HG03060 (cell line): ENCODE results near the gene IFNA4.
A peak's percentile ranks its signal among the peaks of the same experiment; 100 is the strongest.
"Not testable (repeated sequence)": the region's sequence is repeated elsewhere in the genome, so short reads cannot be mapped to it uniquely, and the experiment has no call there.

Experiments used
- ATAC-seq: cut with Tn5 transposase; IDR thresholded peaks from one replicate; pipeline ENCODE4 v1.9.1; 2021; ENCODE audit warnings: low read depth, moderate number of reproducible peaks; ENCODE audit not compliant: unreplicated experiment

The IFNA4 gene

DNA sequence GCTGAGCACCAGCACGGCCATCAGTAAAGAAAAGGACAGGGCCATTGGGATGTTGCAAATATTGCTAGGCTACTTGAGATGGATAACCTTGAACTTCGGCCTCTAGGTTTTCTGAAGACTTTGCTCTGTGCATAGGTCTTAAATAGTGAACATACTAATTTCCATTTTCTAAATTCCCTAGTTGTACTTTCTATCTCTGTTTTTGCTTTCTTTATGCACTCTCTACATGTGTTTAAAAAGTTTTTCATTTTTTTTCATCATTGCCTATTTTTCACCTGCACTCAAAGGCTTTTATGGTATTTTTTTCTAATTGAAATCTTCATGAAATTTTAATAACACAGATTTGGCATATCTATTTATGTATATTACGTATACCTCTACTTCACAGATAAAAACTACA is at the start of gene IFNA4:
IFNA4 (minus strand) TSS at position 101 of the 400 bp plus-strand sequence; CDS start at position 45, 56 bp downstream.
- ATAC-seq = not testable (repeated sequence)

DNA sequence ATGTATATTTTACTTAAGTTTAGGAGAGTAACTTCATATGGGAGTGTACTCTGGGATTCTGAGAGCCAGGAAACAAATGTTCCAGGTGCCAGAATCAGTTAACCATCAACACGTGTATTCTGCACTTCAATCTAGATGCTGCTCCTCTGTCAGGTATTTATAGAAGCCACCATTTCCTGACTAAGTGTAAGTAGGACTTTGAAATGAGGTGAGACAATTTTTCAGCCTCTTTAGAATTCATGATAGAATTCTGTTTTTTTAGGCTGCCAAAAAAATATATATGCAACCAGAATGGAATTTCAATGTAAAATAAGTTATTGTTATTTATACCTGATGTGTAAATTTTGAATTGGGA is 49.0 kb upstream of the IFNA4 start:
- not testable (repeated sequence) for ATAC-seq

- peak; percentile 71 for ATAC-seq
Measured at GRCh38 chr9:21235468-21236359, 48.3 kb upstream of the IFNA4 start.

- no peak for ATAC-seq
Measured at GRCh38 chr9:21234153-21234687, 46.8 kb upstream of the IFNA4 start.

DNA sequence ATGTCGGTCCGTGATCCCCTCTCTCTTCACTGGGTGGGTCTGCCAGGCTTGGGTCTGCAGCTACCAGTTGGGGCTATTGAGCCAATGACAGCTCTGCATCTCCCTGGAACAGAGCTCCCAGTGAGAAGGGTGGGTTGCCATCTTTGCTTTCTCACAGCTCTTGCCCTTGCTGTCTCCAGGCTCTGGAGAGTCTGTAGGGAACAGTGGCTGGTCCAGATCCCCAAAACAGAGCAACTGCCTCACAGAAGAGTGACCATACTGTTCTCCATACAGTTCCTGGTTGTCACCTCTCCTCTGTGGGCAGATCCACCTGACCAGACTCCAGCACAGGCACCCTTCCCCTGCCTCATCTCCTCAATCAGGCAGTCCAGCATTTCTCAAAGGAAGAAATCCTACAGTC is 45.9 kb upstream of the IFNA4 start:
- no peak for ATAC-seq

DNA sequence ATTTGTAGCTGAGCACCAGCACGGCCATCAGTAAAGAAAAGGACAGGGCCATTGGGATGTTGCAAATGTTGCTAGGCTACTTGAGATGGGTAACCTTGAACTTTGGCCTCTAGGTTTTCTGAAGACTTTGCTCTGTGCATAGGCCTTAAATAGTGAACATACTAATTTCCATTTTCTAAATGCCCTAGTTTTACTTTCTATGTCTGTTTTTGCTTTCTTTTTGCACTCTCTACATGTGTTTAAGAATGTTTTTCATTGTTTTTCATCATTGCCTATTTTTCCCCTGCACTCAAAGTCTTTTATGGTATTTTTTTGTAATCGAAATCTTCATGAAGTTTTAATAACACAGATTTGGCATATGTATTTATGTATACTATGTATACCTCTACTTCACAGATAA is 40.7 kb upstream of the IFNA4 start, which contains the start of gene IFNA17:
IFNA17 (minus strand) TSS at position 101 of the 400 bp plus-strand sequence; CDS start at position 52, 49 bp downstream.
- ATAC-seq = no peak

GRCh38 chr9:21217211-21217610 is 29.8 kb upstream of the IFNA4 start, which contains the start of gene IFNA16:
Gene IFNA16, minus strand, starts transcription at chr9:21217311. Its CDS starts 6 bp downstream, at chr9:21217305.
- not testable (repeated sequence) for ATAC-seq

GRCh38 chr9:21213411-21214326 is 26.3 kb upstream of the IFNA4 start:
- ATAC-seq = not testable (repeated sequence)

GRCh38 chr9:21212160-21212559 is 24.8 kb upstream of the IFNA4 start:
- ATAC-seq = not testable (repeated sequence)

DNA sequence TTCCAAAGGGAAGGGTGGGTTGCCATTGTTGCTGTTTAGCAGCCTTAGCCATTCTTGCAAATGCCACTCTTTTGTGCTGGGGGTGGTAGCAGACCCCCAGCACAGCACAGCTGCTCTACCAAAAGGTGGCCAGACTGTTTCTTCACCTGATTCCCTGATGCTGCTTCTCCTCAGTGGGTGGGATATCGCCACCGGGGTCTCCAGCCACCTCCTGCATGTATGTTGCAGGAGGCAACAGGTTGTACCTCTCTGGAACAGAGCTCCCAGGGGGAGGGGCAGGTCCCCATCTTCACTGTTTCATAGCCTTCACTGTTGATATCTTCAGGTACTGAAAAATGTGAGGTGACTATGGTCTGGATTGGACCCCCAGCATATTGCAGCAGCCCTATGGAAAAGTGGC is 23.4 kb upstream of the IFNA4 start:
- not testable (repeated sequence) for ATAC-seq

- no peak for ATAC-seq
Measured at GRCh38 chr9:21210311-21210710, 22.9 kb upstream of the IFNA4 start.

GRCh38 chr9:21207043-21207442 is 19.7 kb upstream of the IFNA4 start, which contains the start of gene IFNA10:
Gene IFNA10, minus strand, starts transcription at chr9:21207143. Its CDS starts 46 bp downstream, at chr9:21207097.
- not testable (repeated sequence) for ATAC-seq

DNA sequence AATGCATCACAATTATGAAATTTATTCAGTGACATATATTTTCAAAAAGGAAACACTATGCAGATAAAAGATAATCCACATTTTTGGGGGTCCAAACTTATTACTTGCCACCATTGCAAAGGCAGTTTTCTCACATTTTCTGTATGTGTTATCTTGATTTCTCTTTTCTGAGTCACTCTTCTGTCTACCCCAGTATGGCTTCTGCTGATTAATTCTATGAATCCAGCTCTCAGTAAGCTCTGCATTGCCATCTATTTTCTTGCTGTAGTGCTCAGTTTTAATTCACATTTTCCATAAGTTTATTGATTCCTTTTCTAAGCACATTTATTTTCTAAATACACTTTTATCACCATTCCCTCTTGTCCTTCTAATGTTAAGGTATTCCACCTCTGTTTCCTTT is 17.8 kb upstream of the IFNA4 start:
- ATAC-seq = no peak

DNA sequence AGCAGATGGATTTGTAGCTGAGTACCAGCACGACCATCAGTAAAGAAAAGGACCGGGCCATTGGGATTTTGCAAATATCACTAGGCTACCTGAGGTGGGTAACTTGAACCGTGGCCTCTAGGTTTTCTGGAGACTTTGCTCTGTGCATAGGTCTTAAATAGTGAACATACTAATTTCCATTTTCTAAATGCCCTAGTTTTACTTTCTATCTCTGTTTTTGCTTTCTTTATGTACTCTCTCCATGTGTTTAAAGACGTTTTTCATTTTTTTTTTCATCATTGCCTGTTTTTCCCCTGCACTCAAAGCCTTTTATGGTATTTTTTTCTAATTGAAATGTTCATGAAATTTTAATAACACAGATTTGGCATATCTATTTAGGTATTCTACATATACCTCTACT is 14.7 kb upstream of the IFNA4 start, which contains the start of gene IFNA7:
IFNA7 (minus strand) TSS at position 101 of the 400 bp plus-strand sequence; CDS start at position 61, 40 bp downstream.
- not testable (repeated sequence) for ATAC-seq

DNA sequence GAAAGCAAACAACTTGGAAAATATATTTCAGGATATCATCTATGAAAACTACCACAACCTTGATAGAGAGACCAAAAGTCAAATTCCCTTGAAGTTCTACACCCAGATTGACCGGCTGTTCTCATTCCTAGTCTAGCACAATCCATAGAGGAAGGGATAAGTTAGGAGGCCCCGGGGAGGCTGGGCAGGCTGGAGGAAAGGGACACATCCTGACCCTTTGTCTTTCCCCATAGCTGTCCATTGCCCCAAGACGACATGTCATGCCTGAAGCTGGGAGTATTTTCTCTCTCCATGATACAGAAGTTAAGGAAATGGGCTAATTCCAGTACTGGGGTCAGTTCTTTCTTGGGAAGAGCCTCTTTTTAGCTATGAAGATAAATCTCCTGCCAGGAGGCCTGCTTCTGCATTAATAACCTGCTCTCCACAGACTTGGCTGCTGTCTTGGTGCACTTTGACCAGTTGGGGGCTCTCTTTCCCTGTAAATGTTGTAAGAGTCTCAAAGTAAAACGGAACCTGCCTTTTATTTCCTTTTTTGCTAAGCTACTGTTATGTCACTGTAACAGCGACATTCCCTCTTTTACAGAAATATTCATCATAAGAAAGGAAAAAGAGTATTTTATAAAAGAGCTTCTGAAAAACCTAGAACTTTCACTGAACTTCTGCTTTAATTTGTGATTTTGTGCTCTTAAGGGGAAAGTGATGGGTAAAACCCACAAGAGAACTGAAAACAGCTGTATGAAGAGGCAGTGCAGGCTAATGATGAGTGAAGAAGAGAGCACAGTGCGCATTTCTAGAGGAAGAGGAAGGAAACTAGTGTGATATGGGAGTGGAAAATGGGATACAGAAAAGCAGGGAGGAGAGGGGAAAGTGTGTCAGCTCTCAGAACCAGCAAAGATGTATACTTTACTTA is 7.7 kb upstream of the IFNA4 start:
- ATAC-seq = peak; percentile 89

GRCh38 chr9:21182810-21183736 is 4.3 kb downstream of the IFNA4 start:
- peak; percentile 86 for ATAC-seq

DNA sequence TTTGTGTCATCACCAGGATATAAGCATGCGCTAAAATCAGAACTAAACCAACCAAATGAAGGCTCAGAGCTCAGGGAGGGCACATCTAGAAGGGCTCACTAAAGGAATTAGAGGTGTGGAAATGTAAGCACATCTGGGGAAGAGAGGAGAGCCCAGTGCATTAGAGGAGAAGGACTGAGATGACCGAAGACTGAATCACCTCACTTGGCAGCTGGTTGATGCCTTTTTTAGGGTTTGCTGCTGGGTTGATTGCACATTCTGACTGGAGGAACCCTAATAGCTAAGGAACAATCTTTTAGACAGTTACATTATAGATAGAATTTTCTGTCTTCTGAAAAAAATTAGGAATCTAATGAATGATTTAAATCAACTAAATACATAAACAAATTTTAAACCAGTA is 12.7 kb downstream of the IFNA4 start:
- ATAC-seq = no peak

DNA sequence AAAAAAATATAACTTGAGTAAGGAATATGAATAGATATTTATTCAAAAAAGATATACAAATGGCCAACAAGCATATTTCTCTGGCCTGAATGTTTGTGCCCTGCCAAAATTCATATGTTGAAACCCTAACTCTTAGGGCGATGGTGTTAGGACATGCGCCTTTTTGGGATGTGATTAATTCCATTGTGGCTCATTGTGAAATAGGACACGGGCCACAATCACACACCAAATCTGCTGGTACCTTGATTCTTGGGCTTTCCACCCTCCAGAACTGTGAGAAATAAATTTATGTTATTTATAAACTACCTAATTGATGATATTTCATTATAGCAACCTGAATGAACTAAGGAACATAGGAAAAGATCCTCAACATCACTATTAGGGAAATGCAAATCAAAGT is 15.2 kb downstream of the IFNA4 start:
- no peak for ATAC-seq
